HG02610 (cell line): ENCODE data around the gene LAMA3.
"Not testable (repeated sequence)": the region's sequence is repeated elsewhere in the genome, so short reads cannot be mapped to it uniquely, and the experiment has no call there.

Experiments used
- ATAC-seq: cut with Tn5 transposase; IDR thresholded peaks from one replicate; pipeline ENCODE4 v1.9.1; 2021; ENCODE audit warnings: mild to moderate bottlenecking, moderate library complexity; ENCODE audit not compliant: unreplicated experiment

The LAMA3 gene

GRCh38 chr18:23730857-23731256, 41.6 kb downstream of the LAMA3 start:
- ATAC-seq: no peak

GRCh38 chr18:23731861-23732260, 42.6 kb downstream of the LAMA3 start:
- ATAC-seq: no peak

- ATAC-seq: no peak
These were observed 43.2 kb downstream of the LAMA3 start for GRCh38 chr18:23732439-23732838.

GRCh38 chr18:23733265-23733664, 44.0 kb downstream of the LAMA3 start:
- ATAC-seq: not testable (repeated sequence)

GRCh38 chr18:23733895-23734294, 44.6 kb downstream of the LAMA3 start:
- ATAC-seq: no peak

- peak; percentile 69 for ATAC-seq
These were observed 45.8 kb downstream of the LAMA3 start for GRCh38 chr18:23735021-23735464.

GRCh38 chr18:23737578-23737977, 48.3 kb downstream of the LAMA3 start:
- ATAC-seq: no peak

- no peak for ATAC-seq
These were observed 48.9 kb downstream of the LAMA3 start for GRCh38 chr18:23738151-23738550.

GRCh38 chr18:23738575-23738974, 49.3 kb downstream of the LAMA3 start:
- no peak for ATAC-seq

- no peak for ATAC-seq
These were observed 51.0 kb downstream of the LAMA3 start for GRCh38 chr18:23740105-23740830.

GRCh38 chr18:23741967-23742366, 52.7 kb downstream of the LAMA3 start:
- peak; percentile 65 for ATAC-seq

GRCh38 chr18:23743733-23744333, 54.6 kb downstream of the LAMA3 start:
- no peak for ATAC-seq

- ATAC-seq: no peak
These were observed 56.1 kb downstream of the LAMA3 start for GRCh38 chr18:23745366-23745765.

- ATAC-seq: no peak
These were observed 57.6 kb downstream of the LAMA3 start for GRCh38 chr18:23746851-23747250.

- no peak for ATAC-seq
These were observed 63.1 kb downstream of the LAMA3 start for GRCh38 chr18:23752363-23752762.

- no peak for ATAC-seq
These were observed 63.5 kb downstream of the LAMA3 start for GRCh38 chr18:23752796-23753195.

GRCh38 chr18:23756590-23757436, 67.6 kb downstream of the LAMA3 start:
- no peak for ATAC-seq

- no peak for ATAC-seq
These were observed 68.1 kb downstream of the LAMA3 start for GRCh38 chr18:23757437-23757733.

GRCh38 chr18:23758281-23758680, 69.0 kb downstream of the LAMA3 start:
- ATAC-seq: no peak

GRCh38 chr18:23761941-23762340, 72.7 kb downstream of the LAMA3 start:
- ATAC-seq: no peak

- no peak for ATAC-seq
These were observed 74.1 kb downstream of the LAMA3 start for GRCh38 chr18:23763343-23763742.

GRCh38 chr18:23765931-23766330, 76.7 kb downstream of the LAMA3 start:
- no peak for ATAC-seq
